Measurements from ENCODE around the gene KRT72. TPM values are rescaled to one million over a fixed set of nuclear protein-coding genes. Genes with fewer than 3 reads are reported as not detected.

Gene KRT72
- total and polyA plus RNA-seq, 2 experiments from 2014 or later, result not detected

DNA sequence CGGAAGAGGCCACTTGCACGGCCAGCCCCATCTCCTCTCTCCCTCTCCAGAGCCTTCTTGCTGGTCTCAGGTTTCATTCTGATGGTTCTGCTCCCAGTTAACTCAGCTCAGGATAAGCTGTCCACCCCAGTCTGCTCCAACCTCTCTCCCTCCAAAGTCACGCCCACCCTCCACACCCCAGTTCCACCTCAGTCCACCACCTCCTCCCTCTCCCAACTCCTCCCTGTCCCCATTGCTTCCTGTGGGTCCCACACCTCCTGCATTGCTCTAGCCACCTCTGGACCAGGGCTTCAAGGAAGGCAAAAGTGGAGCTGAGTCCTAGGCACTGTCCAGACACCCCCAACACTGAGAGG is 61.5 kb downstream of the KRT72 start:
- no peaks in the 10 kb centered on the region for H3K4me1 ChIP-seq (ENCODE audit: insufficient read depth)
- DNase-seq (ENCODE audit: low spot score), result no peak
- ATAC-seq, result no peak
- H3K9me3 Mint-ChIP-seq, result no peaks in the 10 kb centered on the region
- H4K20me1 ChIP-seq (replicated peaks; ENCODE audit: insufficient read depth), result no peaks in the 10 kb centered on the region
- H3K27me3 ChIP-seq (ENCODE audit: insufficient read depth), result no peaks in the 10 kb centered on the region
- H3K4me1 Mint-ChIP-seq, result no peaks in the 10 kb centered on the region
- H3K36me3 Mint-ChIP-seq (ENCODE audit: low read depth), result no peaks in the 10 kb centered on the region
- H3K4me3 ChIP-seq, result no peak overlapping the region
- H3K4me3 Mint-ChIP-seq, result no peak overlapping the region
- no peak overlapping the region for H3K27ac ChIP-seq (ENCODE audit: low read depth)
- no peaks in the 10 kb centered on the region for H3K36me3 ChIP-seq (ENCODE audit: insufficient read depth)
- H3K79me2 ChIP-seq (replicated peaks; ENCODE audit: insufficient read depth), result no peaks in the 10 kb centered on the region
- H3F3A ChIP-seq (replicated peaks; ENCODE audit: low read depth), result no peaks in the 10 kb centered on the region
- no peak for TF ChIP-seq JUNB (IDR thresholded peaks at IDR 0.05; ENCODE audit: unreplicated experiment)
- TF ChIP-seq NANOG (IDR thresholded peaks at IDR 0.05; ENCODE audit: borderline replicate concordance), result no peak
- TF ChIP-seq EZH2phosphoT487 (IDR thresholded peaks at IDR 0.05; ENCODE audit: unreplicated experiment), result no peak
- TF ChIP-seq EZH2 (IDR thresholded peaks at IDR 0.05; ENCODE audit: low read depth, unreplicated experiment), result no peak
- no peak for TF ChIP-seq STAT1 (IDR thresholded peaks at IDR 0.05; ENCODE audit: unreplicated experiment)
- TF ChIP-seq, protein P1, sequence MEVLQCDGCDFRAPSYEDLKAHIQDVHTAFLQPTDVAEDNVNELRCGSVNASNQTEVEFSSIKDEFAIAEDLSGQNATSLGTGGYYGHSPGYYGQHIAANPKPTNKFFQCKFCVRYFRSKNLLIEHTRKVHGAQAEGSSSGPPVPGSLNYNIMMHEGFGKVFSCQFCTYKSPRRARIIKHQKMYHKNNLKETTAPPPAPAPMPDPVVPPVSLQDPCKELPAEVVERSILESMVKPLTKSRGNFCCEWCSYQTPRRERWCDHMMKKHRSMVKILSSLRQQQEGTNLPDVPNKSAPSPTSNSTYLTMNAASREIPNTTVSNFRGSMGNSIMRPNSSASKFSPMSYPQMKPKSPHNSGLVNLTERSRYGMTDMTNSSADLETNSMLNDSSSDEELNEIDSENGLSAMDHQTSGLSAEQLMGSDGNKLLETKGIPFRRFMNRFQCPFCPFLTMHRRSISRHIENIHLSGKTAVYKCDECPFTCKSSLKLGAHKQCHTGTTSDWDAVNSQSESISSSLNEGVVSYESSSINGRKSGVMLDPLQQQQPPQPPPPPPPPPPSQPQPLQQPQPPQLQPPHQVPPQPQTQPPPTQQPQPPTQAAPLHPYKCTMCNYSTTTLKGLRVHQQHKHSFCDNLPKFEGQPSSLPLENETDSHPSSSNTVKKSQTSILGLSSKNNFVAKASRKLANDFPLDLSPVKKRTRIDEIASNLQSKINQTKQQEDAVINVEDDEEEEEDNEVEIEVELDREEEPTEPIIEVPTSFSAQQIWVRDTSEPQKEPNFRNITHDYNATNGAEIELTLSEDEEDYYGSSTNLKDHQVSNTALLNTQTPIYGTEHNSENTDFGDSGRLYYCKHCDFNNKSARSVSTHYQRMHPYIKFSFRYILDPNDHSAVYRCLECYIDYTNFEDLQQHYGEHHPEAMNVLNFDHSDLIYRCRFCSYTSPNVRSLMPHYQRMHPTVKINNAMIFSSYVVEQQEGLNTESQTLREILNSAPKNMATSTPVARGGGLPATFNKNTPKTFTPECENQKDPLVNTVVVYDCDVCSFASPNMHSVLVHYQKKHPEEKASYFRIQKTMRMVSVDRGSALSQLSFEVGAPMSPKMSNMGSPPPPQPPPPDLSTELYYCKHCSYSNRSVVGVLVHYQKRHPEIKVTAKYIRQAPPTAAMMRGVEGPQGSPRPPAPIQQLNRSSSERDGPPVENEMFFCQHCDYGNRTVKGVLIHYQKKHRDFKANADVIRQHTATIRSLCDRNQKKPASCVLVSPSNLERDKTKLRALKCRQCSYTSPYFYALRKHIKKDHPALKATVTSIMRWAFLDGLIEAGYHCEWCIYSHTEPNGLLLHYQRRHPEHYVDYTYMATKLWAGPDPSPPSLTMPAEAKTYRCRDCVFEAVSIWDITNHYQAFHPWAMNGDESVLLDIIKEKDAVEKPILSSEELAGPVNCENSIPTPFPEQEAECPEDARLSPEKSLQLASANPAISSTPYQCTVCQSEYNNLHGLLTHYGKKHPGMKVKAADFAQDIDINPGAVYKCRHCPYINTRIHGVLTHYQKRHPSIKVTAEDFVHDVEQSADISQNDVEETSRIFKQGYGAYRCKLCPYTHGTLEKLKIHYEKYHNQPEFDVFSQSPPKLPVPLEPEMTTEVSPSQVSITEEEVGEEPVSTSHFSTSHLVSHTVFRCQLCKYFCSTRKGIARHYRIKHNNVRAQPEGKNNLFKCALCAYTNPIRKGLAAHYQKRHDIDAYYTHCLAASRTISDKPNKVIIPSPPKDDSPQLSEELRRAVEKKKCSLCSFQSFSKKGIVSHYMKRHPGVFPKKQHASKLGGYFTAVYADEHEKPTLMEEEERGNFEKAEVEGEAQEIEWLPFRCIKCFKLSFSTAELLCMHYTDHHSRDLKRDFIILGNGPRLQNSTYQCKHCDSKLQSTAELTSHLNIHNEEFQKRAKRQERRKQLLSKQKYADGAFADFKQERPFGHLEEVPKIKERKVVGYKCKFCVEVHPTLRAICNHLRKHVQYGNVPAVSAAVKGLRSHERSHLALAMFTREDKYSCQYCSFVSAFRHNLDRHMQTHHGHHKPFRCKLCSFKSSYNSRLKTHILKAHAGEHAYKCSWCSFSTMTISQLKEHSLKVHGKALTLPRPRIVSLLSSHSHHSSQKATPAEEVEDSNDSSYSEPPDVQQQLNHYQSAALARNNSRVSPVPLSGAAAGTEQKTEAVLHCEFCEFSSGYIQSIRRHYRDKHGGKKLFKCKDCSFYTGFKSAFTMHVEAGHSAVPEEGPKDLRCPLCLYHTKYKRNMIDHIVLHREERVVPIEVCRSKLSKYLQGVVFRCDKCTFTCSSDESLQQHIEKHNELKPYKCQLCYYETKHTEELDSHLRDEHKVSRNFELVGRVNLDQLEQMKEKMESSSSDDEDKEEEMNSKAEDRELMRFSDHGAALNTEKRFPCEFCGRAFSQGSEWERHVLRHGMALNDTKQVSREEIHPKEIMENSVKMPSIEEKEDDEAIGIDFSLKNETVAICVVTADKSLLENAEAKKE (CRISPR knock-in tag; IDR thresholded peaks at IDR 0.05), result no peak
- TF ChIP-seq POLR2AphosphoS5 (IDR thresholded peaks at IDR 0.05; ENCODE audit: low read depth), result no peak
- TF ChIP-seq, protein P2, sequence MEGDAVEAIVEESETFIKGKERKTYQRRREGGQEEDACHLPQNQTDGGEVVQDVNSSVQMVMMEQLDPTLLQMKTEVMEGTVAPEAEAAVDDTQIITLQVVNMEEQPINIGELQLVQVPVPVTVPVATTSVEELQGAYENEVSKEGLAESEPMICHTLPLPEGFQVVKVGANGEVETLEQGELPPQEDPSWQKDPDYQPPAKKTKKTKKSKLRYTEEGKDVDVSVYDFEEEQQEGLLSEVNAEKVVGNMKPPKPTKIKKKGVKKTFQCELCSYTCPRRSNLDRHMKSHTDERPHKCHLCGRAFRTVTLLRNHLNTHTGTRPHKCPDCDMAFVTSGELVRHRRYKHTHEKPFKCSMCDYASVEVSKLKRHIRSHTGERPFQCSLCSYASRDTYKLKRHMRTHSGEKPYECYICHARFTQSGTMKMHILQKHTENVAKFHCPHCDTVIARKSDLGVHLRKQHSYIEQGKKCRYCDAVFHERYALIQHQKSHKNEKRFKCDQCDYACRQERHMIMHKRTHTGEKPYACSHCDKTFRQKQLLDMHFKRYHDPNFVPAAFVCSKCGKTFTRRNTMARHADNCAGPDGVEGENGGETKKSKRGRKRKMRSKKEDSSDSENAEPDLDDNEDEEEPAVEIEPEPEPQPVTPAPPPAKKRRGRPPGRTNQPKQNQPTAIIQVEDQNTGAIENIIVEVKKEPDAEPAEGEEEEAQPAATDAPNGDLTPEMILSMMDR (conservative IDR thresholded peaks at IDR 0.05; ENCODE audit: low read depth in 2 of 2), result no peak
- H2AFZ ChIP-seq, result no peak overlapping the region
- no peak overlapping the region for H3K4me2 ChIP-seq
- H3K27me3 Mint-ChIP-seq (ENCODE audit: insufficient read depth, low read depth, poor library complexity), result peaks cover 17% of the 10 kb centered on the region
- H3K27ac Mint-ChIP-seq, result 0 out of 2 replicates have a peak overlapping the region, but pooled peaks have one; percentile 26
- no peaks in the 10 kb centered on the region for H3K9me2 ChIP-seq (ENCODE audit: insufficient read depth)

Data from GM23338 (cell line).